ENCODE measurements around the gene KIAA1549.

GRCh38 chr7:138949421-138950088 lies 31.6 kb downstream of the KIAA1549 start:
- TF ChIP-seq POLR2A (IDR thresholded peaks at IDR 0.05) = no peak
- TF ChIP-seq, protein P1, sequence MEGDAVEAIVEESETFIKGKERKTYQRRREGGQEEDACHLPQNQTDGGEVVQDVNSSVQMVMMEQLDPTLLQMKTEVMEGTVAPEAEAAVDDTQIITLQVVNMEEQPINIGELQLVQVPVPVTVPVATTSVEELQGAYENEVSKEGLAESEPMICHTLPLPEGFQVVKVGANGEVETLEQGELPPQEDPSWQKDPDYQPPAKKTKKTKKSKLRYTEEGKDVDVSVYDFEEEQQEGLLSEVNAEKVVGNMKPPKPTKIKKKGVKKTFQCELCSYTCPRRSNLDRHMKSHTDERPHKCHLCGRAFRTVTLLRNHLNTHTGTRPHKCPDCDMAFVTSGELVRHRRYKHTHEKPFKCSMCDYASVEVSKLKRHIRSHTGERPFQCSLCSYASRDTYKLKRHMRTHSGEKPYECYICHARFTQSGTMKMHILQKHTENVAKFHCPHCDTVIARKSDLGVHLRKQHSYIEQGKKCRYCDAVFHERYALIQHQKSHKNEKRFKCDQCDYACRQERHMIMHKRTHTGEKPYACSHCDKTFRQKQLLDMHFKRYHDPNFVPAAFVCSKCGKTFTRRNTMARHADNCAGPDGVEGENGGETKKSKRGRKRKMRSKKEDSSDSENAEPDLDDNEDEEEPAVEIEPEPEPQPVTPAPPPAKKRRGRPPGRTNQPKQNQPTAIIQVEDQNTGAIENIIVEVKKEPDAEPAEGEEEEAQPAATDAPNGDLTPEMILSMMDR (IDR thresholded peaks at IDR 0.05) = no peak

Data from lower leg skin (tissue), 3 donors.